ENCODE results near the gene LNX2. TPM values are rescaled to one million over a fixed set of nuclear protein-coding genes. Genes with fewer than 3 reads are reported as not detected.
A peak's percentile ranks its signal among the peaks of the same experiment; 100 is the strongest.

Gene LNX2
- total and polyA plus RNA-seq, 2 of the 4 experiments (the other 2 are of a cell fraction), result 3.1 to 7.2 TPM

DNA sequence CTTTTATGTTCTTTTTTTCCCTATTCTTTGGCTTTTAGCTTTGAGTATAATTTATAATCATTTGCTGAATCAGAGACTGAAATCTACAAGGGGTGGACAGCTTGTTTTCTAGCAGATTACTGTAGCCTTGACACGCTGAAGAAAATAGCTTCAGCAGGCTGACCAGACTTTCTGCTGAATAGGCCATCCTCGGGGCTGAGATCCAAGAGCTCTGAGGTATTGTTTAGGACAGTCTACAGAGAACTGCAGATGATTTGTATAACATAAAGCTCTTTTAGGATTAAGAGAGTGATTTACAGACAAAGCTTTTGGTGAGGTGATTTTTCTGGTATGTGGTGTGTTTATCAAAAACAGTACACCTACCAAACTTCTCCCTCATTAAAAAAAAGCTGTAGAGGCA is 18.2 kb upstream of the LNX2 start:
- no peak overlapping the region for H2AK5ac ChIP-seq (ENCODE audit: low read depth, low read length)
- no CpG with 5 or more reads among the region's 2 CpGs for WGBS, 2 experiments (ENCODE audit: extremely low coverage in 2 of 2, insufficient read length in 1 of 2)
- H4K5ac ChIP-seq (ENCODE audit: low read depth, low read length), result no peak overlapping the region
- H3K18ac ChIP-seq (ENCODE audit: low read depth, low read length), result no peak overlapping the region
- H4K20me1 ChIP-seq (ENCODE audit: insufficient read depth, low read length), result peaks cover 23% of the 10 kb centered on the region
- no peak overlapping the region for H4K8ac ChIP-seq (ENCODE audit: low read depth in 2 of 2, low read length in 2 of 2)
- H4K91ac ChIP-seq (ENCODE audit: insufficient read depth, low read depth, low read length), result no peak overlapping the region
- no peak for TF ChIP-seq RAD21 (IDR thresholded peaks at IDR 0.05; ENCODE audit: low read length)
- no peak for TF ChIP-seq BHLHE40 (IDR thresholded peaks at IDR 0.05; ENCODE audit: low read depth, low read length)
- TF ChIP-seq SMC3 (IDR thresholded peaks at IDR 0.05; ENCODE audit: low read depth, low read length), result no peak
- TF ChIP-seq, protein P1, sequence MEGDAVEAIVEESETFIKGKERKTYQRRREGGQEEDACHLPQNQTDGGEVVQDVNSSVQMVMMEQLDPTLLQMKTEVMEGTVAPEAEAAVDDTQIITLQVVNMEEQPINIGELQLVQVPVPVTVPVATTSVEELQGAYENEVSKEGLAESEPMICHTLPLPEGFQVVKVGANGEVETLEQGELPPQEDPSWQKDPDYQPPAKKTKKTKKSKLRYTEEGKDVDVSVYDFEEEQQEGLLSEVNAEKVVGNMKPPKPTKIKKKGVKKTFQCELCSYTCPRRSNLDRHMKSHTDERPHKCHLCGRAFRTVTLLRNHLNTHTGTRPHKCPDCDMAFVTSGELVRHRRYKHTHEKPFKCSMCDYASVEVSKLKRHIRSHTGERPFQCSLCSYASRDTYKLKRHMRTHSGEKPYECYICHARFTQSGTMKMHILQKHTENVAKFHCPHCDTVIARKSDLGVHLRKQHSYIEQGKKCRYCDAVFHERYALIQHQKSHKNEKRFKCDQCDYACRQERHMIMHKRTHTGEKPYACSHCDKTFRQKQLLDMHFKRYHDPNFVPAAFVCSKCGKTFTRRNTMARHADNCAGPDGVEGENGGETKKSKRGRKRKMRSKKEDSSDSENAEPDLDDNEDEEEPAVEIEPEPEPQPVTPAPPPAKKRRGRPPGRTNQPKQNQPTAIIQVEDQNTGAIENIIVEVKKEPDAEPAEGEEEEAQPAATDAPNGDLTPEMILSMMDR (conservative IDR thresholded peaks at IDR 0.05; ENCODE audit: low read depth, low read length), result no peak
- TF ChIP-seq CEBPB (IDR thresholded peaks at IDR 0.05; ENCODE audit: low read depth, low read length), result no peak
- TF ChIP-seq FOS (IDR thresholded peaks at IDR 0.05; ENCODE audit: low read depth, low read length), result no peak
- no peak for TF ChIP-seq RFX5 (IDR thresholded peaks at IDR 0.05; ENCODE audit: low read depth, low read length)
- TF ChIP-seq, protein P2, sequence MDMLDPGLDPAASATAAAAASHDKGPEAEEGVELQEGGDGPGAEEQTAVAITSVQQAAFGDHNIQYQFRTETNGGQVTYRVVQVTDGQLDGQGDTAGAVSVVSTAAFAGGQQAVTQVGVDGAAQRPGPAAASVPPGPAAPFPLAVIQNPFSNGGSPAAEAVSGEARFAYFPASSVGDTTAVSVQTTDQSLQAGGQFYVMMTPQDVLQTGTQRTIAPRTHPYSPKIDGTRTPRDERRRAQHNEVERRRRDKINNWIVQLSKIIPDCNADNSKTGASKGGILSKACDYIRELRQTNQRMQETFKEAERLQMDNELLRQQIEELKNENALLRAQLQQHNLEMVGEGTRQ (IDR thresholded peaks at IDR 0.05; ENCODE audit: low read depth, low read length), result no peak
- TF ChIP-seq RCOR1 (IDR thresholded peaks at IDR 0.05; ENCODE audit: insufficient replicate concordance, low read length), result no peak
- TF ChIP-seq NFE2L2 (IDR thresholded peaks at IDR 0.05; ENCODE audit: low read depth, low read length), result no peak
- TF ChIP-seq MXI1 (IDR thresholded peaks at IDR 0.05; ENCODE audit: borderline replicate concordance, low read depth, low read length), result no peak
- no peak for TF ChIP-seq CHD1 (IDR thresholded peaks at IDR 0.05; ENCODE audit: low read depth, low read length)
- TF ChIP-seq, protein P3, sequence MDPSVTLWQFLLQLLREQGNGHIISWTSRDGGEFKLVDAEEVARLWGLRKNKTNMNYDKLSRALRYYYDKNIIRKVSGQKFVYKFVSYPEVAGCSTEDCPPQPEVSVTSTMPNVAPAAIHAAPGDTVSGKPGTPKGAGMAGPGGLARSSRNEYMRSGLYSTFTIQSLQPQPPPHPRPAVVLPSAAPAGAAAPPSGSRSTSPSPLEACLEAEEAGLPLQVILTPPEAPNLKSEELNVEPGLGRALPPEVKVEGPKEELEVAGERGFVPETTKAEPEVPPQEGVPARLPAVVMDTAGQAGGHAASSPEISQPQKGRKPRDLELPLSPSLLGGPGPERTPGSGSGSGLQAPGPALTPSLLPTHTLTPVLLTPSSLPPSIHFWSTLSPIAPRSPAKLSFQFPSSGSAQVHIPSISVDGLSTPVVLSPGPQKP (IDR thresholded peaks at IDR 0.05; ENCODE audit: borderline replicate concordance, low read depth, low read length), result no peak
- no peak for TF ChIP-seq MAFK (IDR thresholded peaks at IDR 0.05; ENCODE audit: low read depth, low read length)
- TF ChIP-seq MAZ (IDR thresholded peaks at IDR 0.05; ENCODE audit: borderline replicate concordance, low read depth, low read length), result no peak
- no peak for TF ChIP-seq POLR2A (IDR thresholded peaks at IDR 0.05; ENCODE audit: low read depth, low read length)
- no peak overlapping the region for H3K56ac ChIP-seq (ENCODE audit: extremely low read depth, insufficient read depth, low read length)
- no peak overlapping the region for H2BK120ac ChIP-seq (ENCODE audit: low read depth, low read length)
- BruUV-seq (replicated peaks), result no TSS peak
- no peak overlapping the region for H2BK15ac ChIP-seq (ENCODE audit: low read depth, low read length)
- H3K9ac ChIP-seq (ENCODE audit: low read depth, low read length), result no peak overlapping the region
- no peak overlapping the region for H2AFZ ChIP-seq (replicated peaks; ENCODE audit: low read length, poor library complexity)
- peaks cover 26 to 38% of the 10 kb centered on the region in 2 experiments; a peak in 3 of 4 replicates for H3K79me1 ChIP-seq (ENCODE audit: low read depth in 1 of 2, low read length in 2 of 2)
- no peak overlapping the region for H2BK5ac ChIP-seq (ENCODE audit: low read depth, low read length, poor library complexity, severe bottlenecking)
- H3K36me3 ChIP-seq (ENCODE audit: control insufficient read depth, insufficient read depth, low read length), result peaks cover 2% of the 10 kb centered on the region
- no peak overlapping the region for H3K4me3 ChIP-seq (ENCODE audit: insufficient read depth, low read depth, low read length)
- intact Hi-C loops (cut with micrococcal nuclease), result no loop called here
- H2BK20ac ChIP-seq (ENCODE audit: low read depth, low read length), result no peak overlapping the region
- ChIA-PET CTCF (no interaction called here), POLR2A (ENCODE audit: unreplicated experiment) (no interaction called here)
- peaks cover 7% of the 10 kb centered on the region for H3K9me1 ChIP-seq (ENCODE audit: insufficient read depth, low read length)
- in situ Hi-C loops (cut with MboI; ENCODE audit: low sequenced_read_pairs), result no loop called here
- H3K9me3 ChIP-seq (ENCODE audit: control insufficient read depth, insufficient read depth, low read length), result no peaks in the 10 kb centered on the region
- no peak overlapping the region for H2AK9ac ChIP-seq (replicated peaks; ENCODE audit: low read depth, low read length, poor library complexity)
- no peak overlapping the region for H3K14ac ChIP-seq (replicated peaks; ENCODE audit: low read depth, low read length)
- peaks cover 6% of the 10 kb centered on the region for H3K4me1 ChIP-seq (ENCODE audit: control insufficient read depth, insufficient read depth, low read length)
- peak; percentile 57 for DNase-seq
- H3K4ac ChIP-seq (ENCODE audit: low read depth, low read length), result no peak overlapping the region
- peak; percentile 88 for ATAC-seq (ENCODE audit: low read depth)
- no peak overlapping the region; the same call in 1 of the 2 replicates for H3K4me2 ChIP-seq (ENCODE audit: low read depth, low read length)
- dilution Hi-C loops (cut with HindIII; ENCODE audit: low sequenced_read_pairs, unreplicated experiment), result no loop called here
- no peak overlapping the region for H3K27ac ChIP-seq (ENCODE audit: insufficient read depth, low read length)
- H3K23ac ChIP-seq (ENCODE audit: low read depth, low read length), result no peak overlapping the region
- H3K27me3 ChIP-seq (ENCODE audit: control insufficient read depth, insufficient read depth, low read length), result no peaks in the 10 kb centered on the region
